Activated gamma-delta T cell treated with anti-CD3 and anti-CD28 coated beads, Interleukin-2, amount 50 U/mL, for 16 hours (primary cell): ENCODE measurements around the gene FRMD4A.
"Not testable (repeated sequence)": the region's sequence is repeated elsewhere in the genome, so short reads cannot be mapped to it uniquely, and the experiment has no call there.

Experiments used
- DNase-seq: peaks from one replicate; pipeline ENCODE4 v3.0.0-alpha.2; 2020; ENCODE audit warnings: low read depth

FRMD4A gene

DNA sequence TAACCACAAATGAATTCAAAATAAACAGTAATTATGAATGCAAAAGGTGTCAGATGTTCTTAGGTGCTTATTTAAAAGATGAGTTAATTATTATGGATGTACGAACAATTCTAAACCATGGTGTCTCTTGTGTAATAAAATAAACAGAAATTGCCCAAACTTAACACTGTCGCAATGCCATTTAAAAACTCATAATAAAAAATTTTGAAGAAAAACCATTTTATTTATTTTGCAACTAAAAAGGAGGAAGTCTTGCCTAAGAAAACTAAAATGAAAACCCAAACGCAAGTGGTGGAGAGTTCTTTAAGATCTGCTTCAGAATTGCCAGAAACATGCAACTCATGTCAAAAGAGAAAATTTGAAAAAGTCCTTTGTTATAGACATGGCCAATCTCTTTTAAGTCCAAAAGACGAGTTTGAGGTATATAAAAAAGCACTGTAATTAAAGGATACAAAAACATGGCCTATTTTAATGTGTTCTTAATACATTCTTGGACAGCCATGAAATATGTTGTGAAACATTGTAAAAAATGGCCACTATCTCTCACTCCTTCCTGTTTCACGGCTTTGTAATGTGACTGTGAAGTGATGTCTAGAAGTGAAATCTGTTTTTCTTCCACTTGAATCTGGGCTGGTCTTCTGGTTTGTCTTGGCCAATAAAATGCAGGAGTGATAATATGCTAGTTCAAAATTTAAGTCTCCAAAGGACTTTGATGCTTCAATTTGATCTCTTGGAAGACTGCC, 421.0 kb downstream of the FRMD4A start:
- DNase-seq = no peak

DNA sequence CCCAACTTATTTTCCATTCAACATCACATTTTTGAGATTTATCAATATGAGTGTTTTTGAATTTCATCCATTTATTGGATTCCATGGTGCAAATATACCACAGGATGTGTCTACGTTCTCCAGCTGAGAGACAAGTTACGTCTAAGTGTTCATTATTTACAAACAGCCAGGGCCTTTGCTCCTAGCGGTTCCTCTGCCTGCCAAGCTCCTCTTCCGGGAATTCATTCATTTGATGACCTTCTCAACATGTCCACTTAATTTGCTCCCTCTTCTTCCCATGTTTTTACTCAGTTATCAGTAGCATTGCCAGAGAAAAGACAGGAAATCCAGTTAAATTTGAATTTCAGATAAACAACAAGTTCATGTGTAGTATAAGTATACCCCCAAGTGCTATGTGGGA, 422.2 kb downstream of the FRMD4A start:
- DNase-seq = no peak

DNA sequence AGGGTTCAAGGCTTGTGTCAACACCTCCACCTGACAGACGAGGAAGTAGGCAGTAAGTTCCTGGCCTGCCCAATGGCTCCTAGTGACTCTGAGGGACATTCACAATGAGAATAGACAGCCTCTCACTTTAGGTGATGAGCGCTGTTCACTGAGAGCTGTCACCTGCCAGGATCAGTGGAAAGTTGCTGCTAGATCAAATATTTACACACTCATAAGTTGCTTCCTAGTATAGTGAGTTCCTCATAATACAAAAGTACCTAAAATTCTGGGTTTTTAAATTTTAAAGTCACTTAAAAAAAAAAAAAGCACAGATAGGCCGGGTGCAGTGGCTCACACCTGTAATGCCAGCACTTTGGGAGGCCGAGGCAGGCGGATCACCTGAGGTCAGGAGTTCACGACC, 423.2 kb downstream of the FRMD4A start:
- no peak for DNase-seq

DNA sequence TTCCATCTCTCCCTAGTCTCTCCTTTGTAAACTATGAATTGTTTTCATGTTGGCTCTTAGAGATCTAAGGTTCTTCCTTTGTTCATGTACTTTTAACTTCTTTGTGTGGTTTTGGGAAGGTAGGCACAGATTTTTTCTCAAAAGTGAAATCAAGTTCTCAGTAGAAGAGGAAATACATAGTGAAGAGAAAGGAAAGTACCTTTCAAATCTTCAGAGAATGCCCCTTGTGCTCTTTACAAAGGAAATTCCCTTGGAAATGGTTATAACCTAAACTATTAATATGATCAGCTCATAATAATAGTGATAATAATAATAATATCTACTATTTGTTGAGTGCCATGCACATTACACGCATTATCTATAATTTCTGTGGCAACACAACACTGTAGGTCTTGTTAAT, 425.4 kb downstream of the FRMD4A start:
- no peak for DNase-seq

DNA sequence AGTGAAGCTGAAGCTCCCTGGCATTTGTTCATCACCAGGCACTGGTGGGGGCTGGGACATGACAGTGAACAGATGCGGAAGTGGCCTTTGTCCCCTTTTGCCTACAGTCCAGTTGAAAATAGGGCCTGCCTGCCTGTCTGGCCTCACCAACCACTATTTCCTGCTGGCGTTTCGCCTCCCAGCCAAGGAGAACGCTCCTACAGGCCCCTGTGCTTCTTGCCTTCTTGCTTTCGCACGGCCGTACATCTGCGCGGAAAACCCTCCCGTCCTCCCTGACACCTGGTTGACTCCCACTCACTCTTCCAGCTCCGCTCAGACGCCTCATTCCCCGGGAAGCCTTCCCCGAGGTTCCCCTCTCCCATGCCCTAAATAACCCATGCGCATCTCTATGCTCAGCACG, 426.7 kb downstream of the FRMD4A start:
- DNase-seq = no peak

DNA sequence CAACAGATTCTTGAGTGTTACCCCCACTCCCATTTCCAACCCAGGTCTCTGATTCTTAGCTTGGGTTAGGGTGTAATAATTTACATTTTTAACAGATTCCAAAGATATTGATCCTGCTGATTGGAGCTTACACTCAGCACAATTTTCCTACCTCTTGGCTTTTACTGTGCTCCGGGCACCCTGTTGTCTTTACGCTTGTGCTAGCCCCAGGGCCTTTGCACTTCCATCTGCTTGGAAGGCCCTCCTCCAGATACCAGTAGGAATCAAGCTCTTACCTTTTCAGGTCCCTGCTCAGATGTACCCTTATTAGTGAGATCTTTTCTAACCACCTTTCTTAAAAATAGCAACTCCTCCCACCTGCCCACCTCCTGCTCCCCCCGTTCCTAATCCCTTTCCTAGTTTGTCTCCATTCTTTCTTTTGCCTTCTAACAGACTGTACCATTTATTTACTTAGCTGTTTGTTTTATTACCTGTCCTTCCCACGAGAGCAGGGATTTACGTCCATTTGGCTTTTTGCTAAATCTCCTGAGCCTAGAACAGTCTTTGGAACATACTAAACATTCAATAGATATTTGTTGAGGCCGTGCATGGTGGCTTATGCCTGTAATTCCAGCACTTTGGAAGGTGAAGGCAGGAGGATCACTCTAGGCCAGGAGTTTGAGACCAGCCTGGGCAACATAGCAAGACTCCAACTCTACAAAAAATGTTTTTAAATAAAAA, 427.7 kb downstream of the FRMD4A start:
- no peak for DNase-seq

DNA sequence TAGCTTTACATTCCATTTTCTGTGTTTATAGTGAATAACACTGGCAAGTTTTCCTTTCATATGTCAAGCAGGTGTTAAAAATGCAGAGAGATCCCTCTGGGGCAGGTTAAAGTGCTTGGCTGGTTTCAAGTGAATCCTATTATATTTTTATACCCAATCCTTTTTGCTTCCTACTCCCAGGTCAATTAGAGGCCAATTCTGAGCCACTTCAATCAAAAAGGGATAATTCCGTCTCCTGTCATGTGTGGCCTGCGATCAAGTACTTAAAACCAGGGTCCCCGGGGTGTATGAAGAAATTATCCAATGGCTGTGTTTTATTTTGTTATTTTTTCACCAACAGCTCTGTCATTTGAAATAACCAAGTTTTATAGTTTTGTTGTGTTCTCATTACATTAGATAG, 430.8 kb downstream of the FRMD4A start:
- DNase-seq = no peak

DNA sequence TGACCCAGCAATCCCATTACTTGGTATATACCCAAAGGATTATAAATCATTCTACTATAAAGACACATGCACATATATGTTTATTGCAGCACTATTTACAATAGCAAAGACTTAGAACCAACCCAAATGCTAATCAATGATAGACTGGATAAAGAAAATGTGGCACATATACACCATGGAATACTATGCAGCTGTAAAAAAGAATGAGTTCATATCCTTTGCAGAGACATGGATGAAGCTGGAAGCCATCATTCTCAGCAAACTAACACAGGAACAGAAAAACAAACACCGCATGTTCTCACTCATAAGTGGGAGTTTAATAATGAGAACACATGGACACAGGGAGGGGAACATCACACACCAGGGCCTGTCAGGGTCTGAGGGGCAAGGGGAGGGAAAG, 434.6 kb downstream of the FRMD4A start:
- DNase-seq = not testable (repeated sequence)

DNA sequence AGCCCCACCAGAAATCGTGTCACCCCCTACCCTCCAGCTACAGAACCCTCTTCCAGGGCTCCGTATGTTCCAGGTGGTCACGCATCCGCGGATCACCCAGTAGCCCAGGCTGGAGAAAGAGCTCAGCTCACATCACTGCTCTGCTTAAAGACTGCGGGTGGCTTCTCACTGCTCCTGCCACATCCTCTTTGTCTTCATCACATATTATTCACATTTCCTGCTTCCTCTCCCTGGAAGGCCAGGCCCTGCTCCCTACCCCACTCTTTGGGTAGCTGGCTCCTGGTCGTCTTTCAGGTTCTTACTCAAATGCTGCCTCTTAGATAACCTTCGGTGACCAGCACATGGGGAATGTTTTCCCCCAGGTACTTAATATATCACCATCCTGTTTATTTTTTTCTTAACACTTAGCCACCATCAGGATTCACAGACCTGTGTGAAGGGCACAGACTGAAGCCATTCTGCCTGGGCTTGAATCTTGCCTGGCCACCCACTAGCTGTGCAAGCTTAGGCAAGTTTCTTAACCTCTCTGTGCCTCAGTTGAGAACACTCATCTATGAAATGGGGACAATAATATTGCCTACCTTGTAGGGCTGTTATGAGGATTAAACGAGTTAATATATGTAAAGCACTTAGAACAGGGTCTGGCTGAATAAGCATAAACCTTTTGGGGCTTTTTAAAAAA, 436.2 kb downstream of the FRMD4A start:
- no peak for DNase-seq

DNA sequence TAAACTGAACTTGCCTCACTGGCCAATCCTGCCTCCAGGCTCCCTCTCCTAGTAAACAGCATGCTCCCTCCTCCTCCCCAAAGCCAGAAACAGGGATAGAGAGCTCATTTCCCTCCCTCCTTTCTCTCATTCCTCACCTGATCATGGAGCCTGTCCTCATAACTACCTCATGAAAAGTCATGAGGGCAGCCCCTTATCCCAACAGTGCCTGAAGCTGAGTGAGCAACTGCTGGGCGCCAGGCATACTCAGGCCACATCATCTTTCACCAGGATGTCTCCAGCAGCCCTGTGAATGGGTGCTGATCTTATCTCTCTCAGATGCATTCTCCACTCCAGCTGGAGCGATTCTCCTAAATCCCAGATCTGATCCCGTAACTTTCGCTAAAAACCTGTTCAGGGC, 436.8 kb downstream of the FRMD4A start:
- no peak for DNase-seq

DNA sequence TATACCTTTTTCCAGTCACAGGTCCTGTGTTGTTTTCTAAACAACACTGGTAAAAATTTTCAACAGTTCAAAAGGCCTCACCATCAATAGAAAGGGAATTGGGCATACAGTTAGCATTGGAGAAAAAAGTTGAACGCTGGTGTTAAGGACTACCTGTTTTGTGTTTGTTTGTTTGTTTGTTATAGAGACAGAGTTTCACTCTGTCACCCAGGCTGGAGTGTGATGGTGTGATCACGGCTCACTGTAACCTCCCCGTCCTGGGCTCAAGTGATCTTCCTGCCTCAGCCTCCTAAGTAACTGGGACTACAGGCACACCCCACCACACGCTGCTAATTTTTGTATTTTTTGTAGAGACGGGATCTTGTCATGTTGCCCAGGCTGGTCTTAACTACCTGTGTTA, 437.9 kb downstream of the FRMD4A start:
- no peak for DNase-seq

DNA sequence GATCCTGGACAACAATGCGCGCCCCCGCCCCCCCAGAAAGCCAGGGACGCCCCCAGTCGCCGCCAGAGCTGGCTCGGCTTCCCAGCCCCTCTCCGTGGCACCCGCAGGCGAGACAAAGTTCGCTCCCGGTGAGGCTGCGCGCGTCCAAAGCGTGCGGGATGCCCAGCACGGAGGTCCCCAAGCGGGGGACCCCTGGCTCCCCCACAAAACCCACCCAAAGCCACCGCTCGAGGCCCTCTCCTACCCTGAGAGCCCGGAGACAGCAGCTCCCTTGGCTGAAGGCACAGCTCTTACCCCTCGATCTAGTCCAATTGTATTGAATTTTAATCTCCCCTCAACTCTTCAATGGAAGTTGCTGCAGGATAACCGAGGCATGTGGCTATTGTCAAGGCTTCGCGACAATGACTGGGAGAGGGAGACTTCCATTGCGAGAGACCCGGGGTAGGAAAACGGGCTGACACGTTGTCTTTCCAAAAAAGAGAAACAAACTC, 438.7 kb downstream of the FRMD4A start:
- DNase-seq = no peak

DNA sequence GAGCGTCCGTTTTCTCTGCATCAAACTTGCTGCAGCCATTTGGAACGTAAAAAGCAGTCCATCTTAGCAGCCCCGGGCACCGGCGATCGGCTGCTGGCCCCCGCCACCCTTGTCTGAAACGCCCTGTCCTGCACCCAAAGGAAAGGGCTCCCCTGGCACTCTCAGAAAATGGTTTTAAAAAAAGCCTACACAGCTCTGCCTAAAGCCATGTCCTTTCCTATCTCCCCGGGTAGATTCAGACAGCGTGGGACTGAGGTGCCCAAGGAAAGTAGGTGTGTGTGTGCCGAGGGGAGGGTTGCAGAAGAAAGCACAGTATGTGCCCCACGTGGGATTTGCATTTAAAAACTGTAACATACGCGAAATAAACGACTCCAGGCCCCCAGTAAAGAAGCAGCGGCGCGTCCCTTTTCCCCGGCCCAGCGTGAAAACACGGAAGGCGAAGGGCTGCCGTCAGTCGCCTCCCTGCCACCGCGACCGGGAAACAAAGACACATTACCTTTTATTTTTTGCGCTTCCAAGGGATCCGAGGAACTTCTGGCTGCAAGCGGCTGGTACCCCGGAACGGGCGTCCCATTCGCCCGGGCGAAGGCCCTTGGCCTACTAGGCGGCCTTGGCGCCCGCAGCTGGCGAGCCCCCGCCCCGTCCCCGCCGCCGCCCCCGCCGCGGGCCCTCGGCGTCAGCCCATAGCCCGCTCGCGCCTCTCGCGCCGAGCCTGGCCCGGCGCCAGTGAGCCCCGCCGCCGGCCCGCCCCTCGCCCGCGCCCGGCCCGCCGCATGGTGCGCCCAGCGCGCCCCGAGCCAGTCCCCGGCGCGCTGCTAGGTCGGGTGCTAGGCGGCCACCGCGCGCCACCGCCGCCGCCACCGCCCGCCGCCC, 439.4 kb downstream of the FRMD4A start:
- DNase-seq = no peak

DNA sequence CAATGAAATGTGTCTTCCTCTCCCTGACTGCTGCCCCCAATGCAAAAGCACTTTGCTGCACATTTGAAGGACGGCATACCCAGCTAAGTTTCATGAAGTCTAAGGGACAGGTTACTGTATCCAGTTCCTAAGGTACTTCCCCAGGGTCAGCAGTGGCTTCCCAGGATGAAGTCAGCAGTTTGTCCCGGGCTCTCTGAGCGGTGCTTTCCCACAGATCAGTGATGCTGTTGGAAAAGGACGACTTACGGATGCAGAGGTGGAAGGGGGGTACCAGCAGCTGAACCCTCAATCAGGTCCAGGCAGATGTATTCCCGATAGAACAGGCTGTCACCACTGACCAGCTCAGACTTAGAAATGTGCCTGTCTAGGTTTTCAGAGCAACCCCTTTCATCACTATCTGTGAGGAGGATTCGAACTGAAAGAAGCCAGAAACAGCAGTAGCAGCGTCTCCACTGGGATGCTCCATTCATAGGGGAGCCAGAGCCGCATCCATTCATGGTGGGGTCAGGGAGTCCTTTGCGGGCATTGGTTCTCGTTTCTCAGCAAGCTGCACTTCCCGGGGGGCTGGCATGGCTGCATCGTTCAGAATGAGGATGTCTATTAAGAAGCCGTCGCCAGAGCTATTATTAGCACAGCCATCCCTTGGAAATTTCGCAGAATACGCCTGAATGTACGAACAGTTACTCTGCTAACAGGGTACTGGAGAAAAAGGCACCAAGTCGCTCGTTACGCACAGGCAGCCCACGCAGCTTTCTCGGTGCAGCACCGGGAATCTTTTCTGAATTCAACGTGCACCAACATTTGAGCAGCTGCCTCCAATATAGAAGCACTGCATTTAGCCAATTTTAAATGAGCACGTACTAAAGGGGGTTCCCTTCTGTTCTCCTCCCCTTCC, 440.2 kb downstream of the FRMD4A start:
- DNase-seq = no peak

DNA sequence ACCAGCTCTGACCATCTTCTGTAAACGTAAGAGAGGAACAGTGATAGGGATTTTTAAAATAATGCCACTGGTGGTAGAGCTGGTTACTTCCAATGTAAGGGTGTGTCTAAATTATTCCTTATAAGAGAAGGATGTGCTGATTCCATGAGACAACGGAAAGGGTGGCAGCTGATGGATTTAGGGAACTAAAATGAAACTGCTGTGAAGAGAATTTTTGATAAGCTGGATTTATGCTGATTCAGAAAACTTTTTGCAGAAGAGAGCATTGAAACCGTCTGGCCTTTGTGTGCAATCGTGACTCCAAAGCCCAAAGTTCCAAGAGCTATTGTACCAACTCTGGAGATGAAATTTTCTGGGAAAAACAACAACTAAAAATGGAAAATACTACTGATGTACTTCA, 443.0 kb downstream of the FRMD4A start:
- no peak for DNase-seq

DNA sequence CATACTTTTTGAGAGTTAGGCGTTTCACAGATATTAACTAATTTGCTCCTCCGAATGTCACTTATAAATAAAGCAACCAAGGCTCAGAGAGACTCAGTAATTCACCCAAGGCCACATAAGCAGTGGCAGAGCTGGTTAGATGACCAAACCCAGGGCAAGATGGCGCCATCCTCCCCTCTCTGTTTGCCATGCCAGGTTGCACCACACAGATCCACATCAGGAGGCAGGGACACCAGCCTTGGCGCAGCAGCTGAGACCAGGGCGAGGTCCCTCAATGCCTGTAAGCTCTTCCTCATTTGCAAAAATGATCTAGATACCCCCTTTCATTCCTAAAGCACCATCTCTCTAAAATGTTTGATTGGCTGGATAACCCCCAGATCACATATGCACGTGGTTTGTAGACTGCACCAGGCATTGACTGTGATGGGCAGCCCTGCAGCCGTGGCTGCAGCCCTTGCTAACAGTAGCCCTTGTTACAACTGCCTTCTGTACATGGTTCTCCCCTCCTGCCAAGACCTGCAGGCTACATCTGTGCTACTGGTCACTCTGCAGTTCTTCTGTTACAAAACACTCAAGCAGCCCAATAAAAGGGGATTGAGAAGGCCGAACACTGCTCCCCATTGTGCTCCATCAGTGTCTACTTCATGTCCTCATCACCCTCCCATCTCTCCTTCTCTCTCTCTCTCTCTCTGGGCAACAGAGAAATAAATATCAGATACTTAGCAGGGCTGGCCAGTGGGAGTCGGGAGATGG, 445.3 kb downstream of the FRMD4A start:
- no peak for DNase-seq

DNA sequence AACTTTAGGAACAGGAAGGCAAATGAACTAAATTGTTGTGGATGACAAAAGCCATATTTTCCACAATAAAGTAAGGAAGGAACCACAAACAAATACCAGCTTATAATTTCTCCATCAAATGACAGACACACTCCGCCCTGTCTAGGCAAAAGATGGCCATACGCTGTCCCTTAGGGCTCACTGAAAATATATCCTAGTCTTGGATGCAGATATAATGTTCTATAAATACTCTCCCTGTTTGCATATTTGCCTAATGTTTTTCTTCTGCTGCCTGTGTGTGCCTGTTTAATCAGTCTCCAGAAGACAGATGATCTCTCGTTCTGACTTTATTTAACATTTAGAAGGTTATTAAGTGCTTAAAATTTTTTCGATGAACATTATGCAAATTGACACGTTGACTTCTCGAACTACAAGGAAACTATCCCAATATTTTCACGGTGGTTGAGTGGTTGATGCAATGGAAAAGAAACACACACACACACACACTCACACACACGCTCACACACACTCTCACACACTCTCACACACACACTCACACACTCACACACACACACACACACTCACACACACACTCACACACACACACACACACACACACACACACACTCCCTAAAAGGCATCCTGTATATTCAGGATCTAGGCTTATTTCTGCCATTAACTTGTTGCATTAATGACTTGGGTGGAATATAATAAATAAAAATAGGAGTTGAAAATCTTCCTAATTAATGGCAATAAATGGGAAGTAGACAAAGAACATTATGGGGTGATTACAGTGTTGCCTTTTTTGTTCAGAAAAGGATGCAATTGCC, 446.9 kb downstream of the FRMD4A start:
- DNase-seq = no peak

DNA sequence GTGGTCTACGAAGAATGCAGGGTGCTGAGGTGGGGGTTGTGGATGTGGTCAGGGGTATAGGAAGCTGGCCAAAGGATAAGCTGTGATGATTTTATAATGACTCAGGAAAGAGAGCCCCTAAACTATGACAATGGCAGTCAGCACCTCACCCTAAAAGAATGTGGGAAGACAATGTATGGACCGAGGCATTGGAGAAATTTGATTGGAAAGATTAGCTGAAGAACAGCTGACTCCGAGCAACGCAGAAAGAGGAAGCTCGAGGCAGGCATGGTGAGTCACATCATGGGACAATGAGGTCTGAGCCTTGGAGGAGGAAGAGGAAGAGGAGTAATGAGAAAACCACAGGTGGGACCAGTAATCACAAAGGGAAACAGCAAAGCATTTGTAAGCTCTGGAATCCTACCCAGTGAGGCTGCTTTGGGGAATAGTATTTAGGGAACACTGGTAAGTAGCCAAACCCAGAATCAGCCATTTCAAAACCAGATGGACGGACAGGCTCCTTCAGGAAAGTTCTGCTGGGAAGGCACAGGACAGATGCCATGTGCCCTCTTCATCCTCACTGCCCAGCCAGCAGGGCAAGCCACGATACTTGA, 448.5 kb downstream of the FRMD4A start:
- DNase-seq = no peak

DNA sequence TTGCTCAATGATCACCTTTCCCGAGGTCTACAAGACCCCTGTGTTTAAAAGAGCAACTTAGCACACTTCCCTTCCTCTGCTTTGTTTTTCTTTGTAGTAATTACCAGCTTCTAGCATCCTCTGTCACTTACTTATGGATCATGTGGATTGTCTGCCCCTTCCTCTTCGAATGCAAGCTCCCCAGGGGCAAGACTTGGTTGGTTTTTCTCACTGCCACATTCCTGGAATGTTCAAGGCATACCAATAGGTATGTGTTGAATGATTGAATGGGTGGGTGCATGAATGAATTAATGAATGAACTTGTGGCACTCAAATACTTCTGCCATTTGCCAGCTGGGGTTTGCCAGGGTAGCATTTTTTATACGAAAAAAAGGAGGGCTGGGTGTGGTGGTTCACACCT, 450.0 kb downstream of the FRMD4A start:
- no peak for DNase-seq
